ENCODE data around the gene STEAP2. TPM values are rescaled to one million over a fixed set of nuclear protein-coding genes. Genes with fewer than 3 reads are reported as not detected.

The STEAP2 gene
- total RNA-seq, 2 donors from 2014 or later = 27.7 to 31.0 TPM

GRCh38 chr7:90176195-90176594, 35.3 kb upstream of the STEAP2 start:
- no peak overlapping the region for H3K27ac ChIP-seq
- no peak for TF ChIP-seq CTCF (IDR thresholded peaks at IDR 0.05)
- H3K9me3 ChIP-seq = no peaks in the 10 kb centered on the region
- no peaks in the 10 kb centered on the region for H3K4me1 ChIP-seq (ENCODE audit: control insufficient read depth in 1 of 2, low read depth in 2 of 2)
- H3K4me3 ChIP-seq = no peak overlapping the region
- no peaks in the 10 kb centered on the region for H3K36me3 ChIP-seq
- no peaks in the 10 kb centered on the region for H3K27me3 ChIP-seq (replicated peaks; ENCODE audit: insufficient read depth)
- no peak for DNase-seq (ENCODE audit: low spot score)
- ATAC-seq (ENCODE audit: insufficient number of reproducible peaks, low FRiP score, low read depth) = no peak

GRCh38 chr7:90178166-90178565, 33.4 kb upstream of the STEAP2 start:
- TF ChIP-seq CTCF (IDR thresholded peaks at IDR 0.05) = no peak
- H3K9me3 ChIP-seq = no peaks in the 10 kb centered on the region
- ATAC-seq (ENCODE audit: insufficient number of reproducible peaks, low FRiP score, low read depth) = no peak
- no peak overlapping the region for H3K27ac ChIP-seq
- no peaks in the 10 kb centered on the region for H3K36me3 ChIP-seq
- DNase-seq (ENCODE audit: low spot score) = no peak
- H3K4me3 ChIP-seq = no peak overlapping the region
- no peaks in the 10 kb centered on the region for H3K27me3 ChIP-seq (replicated peaks; ENCODE audit: insufficient read depth)
- no peaks in the 10 kb centered on the region for H3K4me1 ChIP-seq (ENCODE audit: control insufficient read depth in 1 of 2, low read depth in 2 of 2)

GRCh38 chr7:90178679-90179278, 32.8 kb upstream of the STEAP2 start:
- DNase-seq (ENCODE audit: low spot score) (no peak), ATAC-seq (ENCODE audit: insufficient number of reproducible peaks, low FRiP score, low read depth) (peak; percentile 32)
- no peaks in the 10 kb centered on the region for H3K4me1 ChIP-seq (ENCODE audit: control insufficient read depth in 1 of 2, low read depth in 2 of 2)
- no peaks in the 10 kb centered on the region for H3K9me3 ChIP-seq
- H3K27ac ChIP-seq = no peak overlapping the region
- no peak for TF ChIP-seq CTCF (IDR thresholded peaks at IDR 0.05)
- H3K4me3 ChIP-seq = no peak overlapping the region
- H3K27me3 ChIP-seq (replicated peaks; ENCODE audit: insufficient read depth) = no peaks in the 10 kb centered on the region
- no peaks in the 10 kb centered on the region for H3K36me3 ChIP-seq

GRCh38 chr7:90180011-90180585, 31.4 kb upstream of the STEAP2 start:
- no peak for TF ChIP-seq CTCF (IDR thresholded peaks at IDR 0.05)
- no peak for ATAC-seq (ENCODE audit: insufficient number of reproducible peaks, low FRiP score, low read depth)
- DNase-seq (ENCODE audit: low spot score) = no peak

GRCh38 chr7:90180649-90181048, 30.9 kb upstream of the STEAP2 start:
- no peaks in the 10 kb centered on the region for H3K27me3 ChIP-seq (replicated peaks; ENCODE audit: insufficient read depth)
- DNase-seq (ENCODE audit: low spot score) (no peak), ATAC-seq (ENCODE audit: insufficient number of reproducible peaks, low FRiP score, low read depth) (no peak)
- H3K4me1 ChIP-seq (ENCODE audit: control insufficient read depth in 1 of 2, low read depth in 2 of 2) = no peaks in the 10 kb centered on the region
- no peaks in the 10 kb centered on the region for H3K9me3 ChIP-seq
- TF ChIP-seq CTCF (IDR thresholded peaks at IDR 0.05) = no peak
- no peak overlapping the region for H3K4me3 ChIP-seq
- H3K36me3 ChIP-seq = no peaks in the 10 kb centered on the region
- no peak overlapping the region for H3K27ac ChIP-seq

More at GRCh38 chr7:90180011-90180585, 31.4 kb upstream of the STEAP2 start:
- Histone ChIP-seq H3K4me1 (ENCODE audit: control insufficient read depth in 1 of 2, low read depth in 2 of 2) (no peaks in the 10 kb centered on the region), H3K27me3 (replicated peaks; ENCODE audit: insufficient read depth) (no peaks in the 10 kb centered on the region), H3K27ac (no peak overlapping the region), H3K36me3 (no peaks in the 10 kb centered on the region), H3K9me3 (no peaks in the 10 kb centered on the region), H3K4me3 (no peak overlapping the region)

Measured in thoracic aorta (tissue), 2 donors.